ENCODE results near the gene LAPTM5.
"Not testable (repeated sequence)": the region's sequence is repeated elsewhere in the genome, so short reads cannot be mapped to it uniquely, and the experiment has no call there.

The LAPTM5 gene

DNA sequence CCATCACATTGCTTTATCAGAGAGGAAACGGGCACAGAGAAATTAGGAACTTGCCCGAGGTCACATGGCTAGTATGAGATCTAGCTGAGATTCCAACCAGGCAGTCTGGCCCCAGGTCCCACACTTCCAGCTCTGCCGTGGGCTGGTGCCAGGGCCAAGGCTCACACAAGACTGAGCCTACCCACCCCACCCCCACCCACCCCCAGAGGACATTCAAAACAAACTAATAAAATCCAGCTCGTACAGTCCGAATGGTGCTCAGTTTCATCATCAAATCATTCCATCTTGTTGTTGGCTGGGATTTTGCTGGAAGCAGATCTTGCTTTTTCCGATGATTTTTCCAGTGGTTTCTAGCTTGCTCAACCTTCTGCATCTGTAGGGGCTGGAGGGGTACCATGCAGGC, 62.1 kb downstream of the LAPTM5 start:
- no peak for DNase-seq (ENCODE audit: low read depth, low spot score)

DNA sequence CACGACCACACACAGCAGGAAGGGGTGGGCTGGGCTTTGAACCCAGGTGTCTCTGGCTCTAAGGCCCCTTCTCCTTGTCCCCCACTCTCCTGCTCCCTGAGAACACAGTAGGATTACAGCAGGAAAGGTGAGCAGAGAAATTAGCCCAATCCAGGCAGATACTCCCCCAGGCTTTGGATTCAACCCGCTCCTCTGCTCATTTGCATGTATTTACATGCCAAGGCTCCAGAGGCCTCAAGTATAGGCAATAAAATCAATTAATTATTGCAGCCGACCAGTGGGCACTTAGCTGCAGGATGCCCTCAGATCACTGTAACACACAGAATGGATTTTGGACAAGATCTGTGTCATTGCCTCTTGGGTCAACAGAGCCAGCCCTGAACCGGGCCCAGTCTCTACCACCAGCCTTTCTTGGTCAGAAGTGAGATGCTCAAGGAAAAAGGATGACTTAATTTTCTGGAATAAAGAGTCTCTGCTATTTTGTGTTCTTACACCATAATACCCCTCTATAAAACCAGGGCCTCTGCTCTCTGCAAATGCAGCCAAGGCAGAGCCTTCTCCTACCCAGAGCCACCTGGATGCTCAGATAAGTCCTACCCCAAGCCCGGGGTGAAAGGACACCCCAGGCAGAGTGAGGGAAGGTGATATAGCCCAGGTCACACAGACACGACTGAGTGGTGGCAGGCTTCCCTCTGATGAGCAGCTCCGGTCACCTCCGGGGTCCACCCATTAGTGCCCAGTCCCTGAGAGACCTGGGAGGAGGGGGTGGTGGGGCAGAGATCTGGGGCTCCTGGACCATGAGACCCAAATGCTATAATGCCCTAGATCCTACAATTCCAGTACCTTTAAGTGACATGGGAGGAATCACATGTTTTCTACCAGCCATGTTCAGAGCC, 63.0 kb downstream of the LAPTM5 start:
- no peak for DNase-seq (ENCODE audit: low read depth, low spot score)

DNA sequence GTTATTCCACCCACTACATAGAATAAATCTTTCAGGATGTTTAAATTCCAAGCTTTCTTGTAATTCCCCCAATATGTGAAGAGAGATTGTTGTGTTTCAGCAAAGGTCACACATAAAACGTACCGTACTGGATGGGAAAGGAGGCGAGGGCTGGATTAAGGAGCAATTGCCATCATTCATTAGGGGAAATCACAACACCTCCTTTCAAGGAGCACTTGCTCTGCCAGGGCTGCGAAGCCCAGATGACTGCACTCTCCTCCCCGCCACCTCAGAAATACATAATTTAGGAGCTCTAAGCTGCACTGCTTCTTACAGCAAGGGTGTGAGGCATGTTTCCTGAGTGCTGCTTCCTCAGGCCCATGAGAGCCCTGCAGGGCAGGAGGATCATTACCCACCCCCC, 63.8 kb downstream of the LAPTM5 start:
- DNase-seq (ENCODE audit: low read depth, low spot score) = no peak

DNA sequence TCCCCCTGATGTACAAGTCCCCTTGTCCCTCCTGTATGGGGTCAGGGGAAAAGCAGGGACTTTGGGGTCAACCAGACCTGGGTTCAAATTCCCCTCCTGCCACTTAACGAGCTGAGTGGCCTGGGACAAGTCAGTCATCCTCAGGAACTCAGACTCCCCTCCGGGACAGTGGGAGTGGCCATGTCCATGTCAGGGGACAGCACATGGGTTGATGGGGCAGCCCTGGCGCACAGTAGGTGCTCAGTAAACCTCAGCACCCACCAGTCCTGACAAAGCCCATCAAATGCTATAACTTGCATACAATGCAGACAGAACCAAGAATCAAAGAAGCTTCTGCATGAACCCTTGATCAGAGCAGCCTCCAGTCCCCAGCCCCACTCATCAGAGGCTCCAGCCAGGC, 64.2 kb downstream of the LAPTM5 start:
- no peak for DNase-seq (ENCODE audit: low read depth, low spot score)

DNA sequence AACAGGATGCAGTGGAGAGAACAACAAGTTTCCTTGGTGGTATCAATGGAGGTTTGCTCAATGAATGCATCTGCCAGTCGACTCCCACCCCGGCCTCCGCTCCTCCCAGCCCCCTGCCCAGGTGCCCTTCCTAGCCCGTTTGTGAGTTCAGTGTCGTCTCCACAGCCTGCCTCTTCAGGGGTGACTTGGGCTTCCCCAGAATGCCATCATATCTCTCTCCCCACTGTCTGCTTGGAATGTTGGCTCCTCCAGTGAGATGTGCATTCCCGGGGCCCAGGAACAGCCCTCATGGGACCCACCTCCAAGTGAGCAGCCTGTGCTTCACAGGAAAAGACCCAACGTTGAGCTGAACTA, 64.6 kb downstream of the LAPTM5 start:
- DNase-seq (ENCODE audit: low read depth, low spot score) = no peak

DNA sequence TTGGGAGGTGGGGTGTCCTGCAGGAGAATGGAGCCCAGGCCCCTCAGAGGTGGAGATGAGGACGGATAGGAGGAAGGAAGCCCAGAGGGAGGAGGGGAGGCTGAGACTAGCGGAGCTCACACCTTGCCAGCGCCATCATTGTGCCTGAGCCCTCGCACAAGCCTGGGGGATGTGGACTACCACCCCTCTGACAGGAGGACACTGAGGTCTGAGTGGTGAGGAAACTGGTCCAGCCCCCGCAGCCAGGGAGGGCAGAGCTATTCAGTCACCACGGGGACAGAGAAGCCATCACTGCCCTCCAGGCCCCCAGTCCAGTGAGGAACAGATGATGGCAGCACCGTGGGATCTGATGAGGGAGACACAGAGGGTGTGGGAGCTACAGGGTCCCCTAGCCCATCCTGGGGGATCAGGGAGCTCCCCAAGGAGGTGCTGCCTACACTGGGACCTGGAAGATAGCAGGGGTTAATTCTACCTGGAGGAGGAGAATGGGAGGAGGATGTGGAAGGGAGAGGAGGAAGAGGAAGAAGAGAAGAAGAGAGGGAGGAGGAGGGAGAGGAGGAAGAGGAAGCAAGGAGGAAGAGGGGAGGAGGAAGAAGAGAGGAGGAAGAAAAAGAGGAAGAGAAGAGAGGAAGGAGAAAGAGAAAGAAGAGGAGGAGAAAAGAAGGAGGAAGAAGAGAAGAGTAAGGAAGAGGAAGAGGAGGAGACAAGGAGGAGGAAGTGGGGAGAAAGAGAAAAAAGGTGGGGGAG, 65.2 kb downstream of the LAPTM5 start:
- no peak for DNase-seq (ENCODE audit: low read depth, low spot score)

DNA sequence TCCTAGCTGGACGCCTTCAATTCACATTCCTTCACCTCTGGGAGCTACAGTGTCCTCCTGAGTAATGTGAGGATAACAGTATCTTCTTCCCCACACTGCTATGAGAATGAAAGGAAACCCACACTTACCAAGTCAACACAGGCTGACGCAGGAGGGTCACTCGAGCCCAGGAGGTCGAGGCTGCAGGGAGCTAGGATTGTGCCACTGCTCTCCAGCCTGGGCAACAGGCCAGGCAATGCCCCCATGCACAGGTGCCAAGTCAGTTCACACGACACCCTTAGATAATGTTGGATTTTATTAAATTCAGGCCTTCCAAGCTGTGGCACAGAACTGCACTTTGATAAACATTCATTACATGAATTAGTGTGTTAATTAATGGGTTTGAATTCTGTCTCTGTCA, 66.1 kb downstream of the LAPTM5 start:
- no peak for DNase-seq (ENCODE audit: low read depth, low spot score)

DNA sequence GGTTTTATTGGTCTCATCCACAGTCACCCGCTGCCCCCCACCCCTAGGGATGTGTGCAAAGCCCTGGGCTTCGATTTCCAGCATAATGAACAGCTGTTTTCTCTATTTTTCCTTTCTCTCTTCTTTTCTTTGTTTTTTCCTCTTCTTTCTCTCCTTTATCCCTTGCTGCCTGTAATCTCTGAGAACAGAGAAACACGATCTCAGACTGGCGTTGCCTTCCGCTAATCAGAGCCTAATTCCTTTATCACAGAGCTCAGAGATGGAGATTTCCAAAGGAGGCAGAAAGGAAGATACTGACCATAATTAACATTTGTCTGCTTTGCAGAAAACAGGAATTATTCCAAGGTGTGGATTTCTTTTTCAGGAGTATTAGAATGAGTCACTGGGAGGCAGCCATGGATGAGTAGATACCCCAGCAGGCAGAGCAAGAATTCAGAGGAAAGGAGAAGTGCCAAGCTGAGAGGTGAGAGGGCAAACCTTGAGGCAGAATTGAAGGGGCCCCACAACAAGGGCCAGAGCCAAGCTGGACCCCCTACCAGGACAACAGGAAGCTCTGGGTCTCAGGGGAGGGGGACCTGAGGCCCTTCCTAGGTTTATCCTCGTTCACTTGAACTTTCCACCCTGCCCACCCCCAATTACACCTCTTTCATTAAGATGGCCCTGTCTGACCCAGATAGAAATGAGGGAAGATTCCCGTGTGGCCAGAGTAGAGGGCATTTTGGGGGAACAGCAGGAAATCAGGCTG, 67.5 kb downstream of the LAPTM5 start:
- no peak for DNase-seq (ENCODE audit: low read depth, low spot score)

DNA sequence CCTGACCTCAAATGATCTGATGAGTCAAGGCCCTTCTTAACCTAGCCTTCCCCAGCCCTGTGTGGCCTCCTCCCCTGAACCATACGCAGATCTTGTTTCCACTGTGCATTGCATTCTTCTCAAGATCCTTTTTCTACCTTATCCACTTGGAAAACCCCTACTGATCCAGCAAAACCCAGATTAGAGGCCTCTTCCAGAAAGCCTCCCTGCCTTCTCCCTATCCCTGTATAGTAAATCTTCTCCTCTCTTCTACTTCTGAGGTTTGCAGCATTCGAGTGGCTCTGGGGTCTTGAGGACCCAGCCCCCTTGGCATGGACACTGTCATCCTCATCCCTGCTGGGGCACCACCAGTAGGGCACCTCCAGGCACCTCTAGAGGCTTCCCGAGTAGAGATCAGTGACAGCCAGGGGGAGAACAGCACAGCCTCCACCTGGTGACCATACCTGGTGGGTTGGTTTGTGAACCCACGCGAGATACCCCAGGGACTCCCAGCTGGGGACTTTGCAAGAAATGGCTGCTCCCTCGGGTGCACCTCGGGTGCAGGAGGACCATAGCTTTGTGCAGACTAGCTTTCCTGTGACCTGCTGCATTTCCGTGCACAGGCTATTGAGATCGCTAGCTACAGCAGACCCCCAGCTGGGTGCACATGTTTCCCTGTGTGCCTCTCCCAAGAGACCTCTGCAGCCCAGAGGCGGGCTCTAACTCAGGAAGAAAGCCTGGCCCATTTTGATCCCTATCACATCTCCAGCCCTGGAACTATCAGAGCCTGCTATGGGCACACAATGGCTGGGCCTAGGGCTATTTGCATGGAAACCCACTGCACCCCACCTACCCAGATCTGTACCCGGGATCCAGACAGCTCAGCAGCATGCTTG, 68.4 kb downstream of the LAPTM5 start:
- no peak for DNase-seq (ENCODE audit: low read depth, low spot score)

DNA sequence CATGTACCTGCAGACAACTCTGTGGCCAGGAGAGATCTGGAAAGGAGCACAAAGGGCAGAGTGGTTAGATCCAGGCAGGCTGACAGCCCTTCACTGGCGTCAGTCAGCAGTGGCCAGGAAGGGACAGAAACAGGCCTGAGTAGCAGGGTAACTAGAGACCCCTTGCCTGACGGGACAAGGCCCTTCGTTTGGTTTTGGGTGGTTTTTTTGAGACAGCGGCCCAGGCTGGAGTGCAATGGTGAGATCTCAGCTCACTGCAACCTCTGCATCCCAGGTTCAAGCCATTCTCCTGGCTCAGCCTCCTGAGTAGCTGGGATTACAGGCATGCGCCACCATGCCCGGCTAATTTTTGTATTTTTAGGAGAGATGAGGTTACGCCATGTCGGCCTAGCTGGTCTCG, 69.1 kb downstream of the LAPTM5 start:
- DNase-seq (ENCODE audit: low read depth, low spot score) = not testable (repeated sequence)

DNA sequence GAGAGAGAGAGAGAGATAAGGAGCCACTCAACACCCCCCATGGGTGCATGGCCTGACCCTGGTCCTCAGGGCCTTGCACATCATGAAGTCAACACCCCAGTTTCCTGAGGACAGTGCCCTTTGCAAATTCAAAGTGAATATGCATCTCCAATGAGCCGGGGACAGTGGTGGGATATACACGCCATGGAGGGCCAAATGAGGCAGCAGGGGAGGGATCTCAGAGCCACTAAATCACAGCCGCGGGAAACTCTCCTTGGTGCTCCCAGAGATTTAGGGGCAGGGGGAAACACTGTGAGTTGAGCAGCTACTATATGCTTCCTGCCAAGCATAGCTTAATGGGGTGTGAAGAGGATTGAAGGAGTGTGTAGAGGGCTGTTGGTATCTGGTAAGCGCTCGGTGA, 69.7 kb downstream of the LAPTM5 start:
- no peak for DNase-seq (ENCODE audit: low read depth, low spot score)

DNA sequence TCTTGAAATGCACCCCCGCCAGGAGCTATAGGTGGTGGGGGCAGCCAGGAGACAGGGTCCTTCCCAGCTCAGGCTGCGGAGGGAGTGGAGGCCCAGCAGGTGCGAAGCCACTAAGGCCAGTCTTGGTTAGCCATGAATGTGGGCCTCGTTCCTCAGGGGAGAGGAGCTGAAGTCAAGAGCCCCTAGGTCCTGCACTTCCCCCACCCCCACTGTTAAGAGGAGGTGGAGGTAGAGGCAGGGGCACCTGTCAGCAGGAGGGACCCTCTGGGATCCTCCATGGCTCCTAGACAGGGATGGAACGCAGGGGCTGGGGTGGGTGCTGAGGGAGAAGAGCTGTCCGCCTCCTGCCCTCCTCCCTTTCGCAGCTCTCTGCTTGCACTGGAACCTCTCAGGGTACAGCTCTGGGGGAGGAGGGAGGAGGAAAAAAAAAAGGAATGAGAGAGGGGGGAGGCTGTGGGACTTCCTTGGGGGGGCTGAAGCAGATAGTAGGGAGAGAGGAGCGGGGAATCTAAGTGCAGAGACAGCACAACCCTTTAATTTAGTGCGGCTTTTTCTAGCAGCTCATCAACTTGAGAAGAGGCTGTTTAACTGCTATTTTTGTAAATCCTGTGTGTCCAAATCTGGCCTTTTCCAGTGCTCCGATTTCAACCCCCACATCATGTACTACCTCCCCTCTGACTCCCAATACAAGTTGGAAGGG, 71.2 kb downstream of the LAPTM5 start:
- DNase-seq (ENCODE audit: low read depth, low spot score) = no peak

DNA sequence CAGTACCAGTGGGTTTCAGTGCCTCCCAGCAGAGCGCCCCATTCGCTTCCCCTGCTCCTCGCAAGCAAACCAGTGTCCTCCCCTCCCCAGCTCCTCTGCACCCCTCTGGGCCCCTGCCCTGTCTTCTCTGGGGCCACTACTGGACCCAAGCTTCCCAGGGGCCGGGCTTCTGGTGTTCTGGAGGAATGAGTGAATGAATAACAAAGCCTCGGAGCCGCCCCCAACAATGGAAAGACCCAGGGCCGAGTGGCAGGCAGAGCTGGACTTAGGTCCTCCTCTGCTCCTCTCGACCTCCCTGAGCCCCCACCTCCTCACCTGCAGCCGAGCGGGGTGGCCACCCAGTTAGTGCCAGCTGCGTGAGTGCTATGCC, 71.8 kb downstream of the LAPTM5 start:
- no peak for DNase-seq (ENCODE audit: low read depth, low spot score)

DNA sequence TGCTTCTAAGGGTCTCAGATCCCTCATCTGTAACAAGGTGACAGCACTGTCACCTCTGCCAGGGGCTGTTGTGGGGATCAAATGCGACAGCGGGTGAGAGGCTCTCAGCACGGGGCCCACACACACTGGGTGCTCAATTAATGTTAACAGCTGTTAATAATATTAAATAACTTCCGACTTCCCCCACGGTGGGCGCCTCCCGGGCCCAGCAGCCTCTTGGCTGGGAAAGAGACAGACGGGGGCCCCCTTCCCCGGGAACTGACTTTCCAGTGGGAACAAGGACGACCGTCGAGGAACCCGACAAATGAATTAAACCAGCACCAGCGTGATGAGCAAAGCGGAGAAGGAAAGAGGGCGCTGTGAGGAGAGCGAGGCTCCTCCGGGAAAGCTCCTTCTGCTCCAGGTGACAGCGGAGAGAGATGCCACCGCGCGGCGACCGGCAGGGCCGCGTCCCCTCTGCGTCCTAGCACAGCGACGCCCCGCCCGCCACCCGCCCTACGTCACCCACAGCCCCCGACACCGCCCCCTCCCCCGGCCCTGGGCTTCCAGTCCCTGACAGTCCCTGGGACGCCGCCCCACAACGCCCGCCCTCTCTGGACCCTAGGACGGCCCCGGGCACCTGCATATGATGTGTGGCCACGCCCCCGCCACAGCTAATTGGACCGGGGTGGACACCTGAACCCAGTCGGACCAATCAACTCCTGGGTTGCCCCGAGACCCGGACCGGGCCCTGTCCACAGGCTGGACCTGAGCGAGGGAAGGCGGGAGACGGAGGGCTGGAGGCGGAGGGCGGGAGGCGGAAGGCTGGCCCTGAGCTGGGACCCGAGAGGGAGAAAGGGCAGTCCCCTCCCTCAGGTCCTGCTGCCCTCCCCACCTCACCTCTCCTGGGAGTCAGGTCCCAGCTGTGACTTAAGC, 72.4 kb downstream of the LAPTM5 start:
- no peak for DNase-seq (ENCODE audit: low read depth, low spot score)

DNA sequence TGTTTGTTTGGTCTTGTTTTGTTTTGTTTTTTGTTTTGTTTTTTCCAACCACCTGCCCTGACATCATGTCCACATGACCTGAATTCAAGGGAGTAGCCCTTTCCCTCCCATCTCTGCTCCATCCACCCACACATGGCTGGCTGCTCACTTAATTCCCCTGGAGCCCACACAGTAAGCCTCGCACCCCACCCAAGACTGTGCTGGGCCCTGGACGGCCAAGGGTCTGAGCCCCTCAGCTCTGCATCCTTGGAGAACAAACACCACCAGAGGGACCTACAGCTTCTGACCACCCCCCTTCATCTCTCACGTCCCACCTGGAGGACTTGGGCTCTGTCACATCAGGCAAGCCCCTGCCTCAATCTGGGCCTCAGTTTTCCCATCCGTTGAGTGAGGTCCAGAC, 73.3 kb downstream of the LAPTM5 start:
- DNase-seq (ENCODE audit: low read depth, low spot score) = no peak

DNA sequence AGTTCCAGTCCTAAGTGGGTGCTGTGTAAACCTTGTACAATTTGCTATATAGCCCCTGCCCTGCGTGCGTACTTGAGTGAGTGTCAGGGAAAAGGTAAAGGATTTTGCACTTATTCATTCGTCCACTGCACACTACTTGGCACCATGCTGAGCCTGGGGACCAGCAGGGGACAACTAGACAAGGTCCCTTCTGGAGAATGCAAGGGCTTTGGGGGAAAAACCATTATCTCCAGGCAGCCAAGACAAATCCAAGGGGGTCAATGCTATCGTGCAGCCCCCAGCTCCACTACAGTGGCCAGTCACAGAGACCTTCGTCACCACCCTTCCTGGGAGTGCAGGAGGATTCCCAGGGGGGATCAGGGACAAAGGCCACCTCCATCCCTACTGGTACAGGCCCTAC, 73.9 kb downstream of the LAPTM5 start:
- DNase-seq (ENCODE audit: low read depth, low spot score) = no peak

Measured in astrocyte of the hippocampus (primary cell).